Hepatocyte (in vitro differentiated cells): Measurements from ENCODE around the gene TLE6. TPM values are rescaled to one million over a fixed set of nuclear protein-coding genes. Genes with fewer than 3 reads are reported as not detected.

Experiments used
- DNase-seq: peaks from one replicate; pipeline ENCODE4 v3.0.0-alpha.2; 2016; ENCODE audit warnings: low spot score
- H2AFZ ChIP-seq: fragments of 200-600 bp; sonication (generic); 2 replicates; pipeline ENCODE4 v1.6.0; 2016; ENCODE audit warnings: antibody characterized with exemption, mild to moderate bottlenecking
- H3K27ac ChIP-seq: fragments of 200-600 bp; sonication (generic); 2 replicates; pipeline ENCODE4 v1.5.1; 2016; ENCODE audit warnings: mild to moderate bottlenecking
- H3K27me3 ChIP-seq: fragments of 200-600 bp; sonication (generic); 2 replicates; pipeline ENCODE4 v1.6.1; 2016
- H3K36me3 ChIP-seq: fragments of 200-600 bp; sonication (generic); replicated peaks from 2 replicates; pipeline ENCODE4 v1.5.1; 2016; ENCODE audit warnings: low read depth; ENCODE audit not compliant: insufficient read depth
- H3K4me1 ChIP-seq: fragments of 200-600 bp; sonication (generic); 2 replicates; pipeline ENCODE4 v1.5.1; 2016; ENCODE audit warnings: mild to moderate bottlenecking, moderate library complexity; ENCODE audit not compliant: insufficient read depth
- H3K4me2 ChIP-seq: fragments of 200-600 bp; sonication (generic); 2 replicates; pipeline ENCODE4 v1.6.0; 2016
- H3K4me3 ChIP-seq: fragments of 200-600 bp; sonication (generic); 2 replicates; pipeline ENCODE4 v1.5.1; 2016; ENCODE audit warnings: mild to moderate bottlenecking
- H3K79me2 ChIP-seq: fragments of 200-600 bp; sonication (generic); 2 replicates; pipeline ENCODE4 v1.6.0; 2017; ENCODE audit warnings: mild to moderate bottlenecking
- H3K9me2 ChIP-seq: fragments of 200-600 bp; sonication (generic); replicated peaks from 2 replicates; pipeline ENCODE4 v1.6.0; 2017; ENCODE audit warnings: mild to moderate bottlenecking; ENCODE audit not compliant: insufficient read depth
- H3K9me3 ChIP-seq: fragments of 200-600 bp; sonication (generic); 2 replicates; pipeline ENCODE4 v1.5.1; 2016; ENCODE audit warnings: low read depth, mild to moderate bottlenecking
- H4K20me1 ChIP-seq: fragments of 200-600 bp; sonication (generic); 2 replicates; pipeline ENCODE4 v1.6.0; 2016; ENCODE audit warnings: mild to moderate bottlenecking; ENCODE audit not compliant: insufficient read depth, poor library complexity, severe bottlenecking
- EZH2 ChIP-seq: fragments of 200-600 bp; sonication (generic); IDR thresholded peaks from 2 replicates; pipeline ENCODE4 v1.6.1; 2016; ENCODE audit warnings: antibody characterized with exemption, mild to moderate bottlenecking, borderline replicate concordance
- EZH2phosphoT487 ChIP-seq: fragments of 200-600 bp; sonication (generic); IDR thresholded peaks from one replicate; pipeline ENCODE4 v1.6.1; 2018; ENCODE audit warnings: antibody characterized with exemption, mild to moderate bottlenecking, low read depth, moderate library complexity; ENCODE audit not compliant: unreplicated experiment, severe bottlenecking
- WGBS: methylation state at CpG from one replicate; pipeline ENCODE4 v1.1.6; 2016; ENCODE audit warnings: low lambda C conversion rate; ENCODE audit errors: missing lambda C conversion rate; 5-methylcytosine and 5-hydroxymethylcytosine counted together
- polyA plus RNA-seq: library from polyadenylated mRNA; unstranded; fragments of >200 nt; fragmentation: Nextera tagmentation; extraction: Ambion mirVana; gene quantifications from 2 replicates; pipeline ENCODE4 v1.2.1, GENCODE V29; 2016
- total RNA-seq: library from RNA; depleted of rRNA; stranded (reverse); fragments of >200 nt; gene quantifications from 2 replicates; pipeline ENCODE4 v1.2.3, GENCODE V29; 2014
- TF ChIP-seq, protein P1 (sequence below): fragments of 200-600 bp; sonication (generic); IDR thresholded peaks from 2 replicates; pipeline ENCODE4 v1.5.1; 2016; ENCODE audit warnings: antibody characterized with exemption, mild to moderate bottlenecking; ENCODE audit not compliant: poor library complexity

The TLE6 gene
- total and polyA plus RNA-seq, 2 experiments from 2014 or later: 1.2 to 4.7 TPM

- Histone ChIP-seq H3K27ac (no peak overlapping the region), H3K4me1 (no peaks in the 10 kb centered on the region), H3K36me3 (no peaks in the 10 kb centered on the region), H3K4me3 (no peak overlapping the region), H3K27me3 (no peaks in the 10 kb centered on the region), H3K9me3 (no peaks in the 10 kb centered on the region), H3K9me2 (no peaks in the 10 kb centered on the region), H3K79me2 (no peaks in the 10 kb centered on the region), H2AFZ (no peak overlapping the region), H4K20me1 (no peaks in the 10 kb centered on the region), H3K4me2 (no peak overlapping the region)
- DNase-seq: no peak
- TF ChIP-seq, protein P1, sequence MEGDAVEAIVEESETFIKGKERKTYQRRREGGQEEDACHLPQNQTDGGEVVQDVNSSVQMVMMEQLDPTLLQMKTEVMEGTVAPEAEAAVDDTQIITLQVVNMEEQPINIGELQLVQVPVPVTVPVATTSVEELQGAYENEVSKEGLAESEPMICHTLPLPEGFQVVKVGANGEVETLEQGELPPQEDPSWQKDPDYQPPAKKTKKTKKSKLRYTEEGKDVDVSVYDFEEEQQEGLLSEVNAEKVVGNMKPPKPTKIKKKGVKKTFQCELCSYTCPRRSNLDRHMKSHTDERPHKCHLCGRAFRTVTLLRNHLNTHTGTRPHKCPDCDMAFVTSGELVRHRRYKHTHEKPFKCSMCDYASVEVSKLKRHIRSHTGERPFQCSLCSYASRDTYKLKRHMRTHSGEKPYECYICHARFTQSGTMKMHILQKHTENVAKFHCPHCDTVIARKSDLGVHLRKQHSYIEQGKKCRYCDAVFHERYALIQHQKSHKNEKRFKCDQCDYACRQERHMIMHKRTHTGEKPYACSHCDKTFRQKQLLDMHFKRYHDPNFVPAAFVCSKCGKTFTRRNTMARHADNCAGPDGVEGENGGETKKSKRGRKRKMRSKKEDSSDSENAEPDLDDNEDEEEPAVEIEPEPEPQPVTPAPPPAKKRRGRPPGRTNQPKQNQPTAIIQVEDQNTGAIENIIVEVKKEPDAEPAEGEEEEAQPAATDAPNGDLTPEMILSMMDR: no peak
- TF ChIP-seq EZH2 (no peak), EZH2phosphoT487 (no peak)
- WGBS: 97% methylated on average over 6 of the region's 6 CpGs
These were observed 24.0 kb downstream of the TLE6 start for GRCh38 chr19:3001235-3001800.

- no peaks in the 10 kb centered on the region for H3K36me3 ChIP-seq
- H3K4me3 ChIP-seq: no peak overlapping the region
- 82% methylated on average over 7 of the region's 7 CpGs for WGBS
- no peak overlapping the region for H3K27ac ChIP-seq
- no peaks in the 10 kb centered on the region for H3K9me2 ChIP-seq
- H3K4me1 ChIP-seq: no peaks in the 10 kb centered on the region
- no peak for DNase-seq
- no peaks in the 10 kb centered on the region for H3K27me3 ChIP-seq
- H4K20me1 ChIP-seq: no peaks in the 10 kb centered on the region
- no peak overlapping the region for H2AFZ ChIP-seq
- TF ChIP-seq, protein P1: no peak
- no peak for TF ChIP-seq EZH2phosphoT487
- no peak for TF ChIP-seq EZH2
- no peaks in the 10 kb centered on the region for H3K9me3 ChIP-seq
- H3K79me2 ChIP-seq: no peaks in the 10 kb centered on the region
- no peak overlapping the region for H3K4me2 ChIP-seq
These were observed 25.7 kb downstream of the TLE6 start for GRCh38 chr19:3003046-3003445.

DNA sequence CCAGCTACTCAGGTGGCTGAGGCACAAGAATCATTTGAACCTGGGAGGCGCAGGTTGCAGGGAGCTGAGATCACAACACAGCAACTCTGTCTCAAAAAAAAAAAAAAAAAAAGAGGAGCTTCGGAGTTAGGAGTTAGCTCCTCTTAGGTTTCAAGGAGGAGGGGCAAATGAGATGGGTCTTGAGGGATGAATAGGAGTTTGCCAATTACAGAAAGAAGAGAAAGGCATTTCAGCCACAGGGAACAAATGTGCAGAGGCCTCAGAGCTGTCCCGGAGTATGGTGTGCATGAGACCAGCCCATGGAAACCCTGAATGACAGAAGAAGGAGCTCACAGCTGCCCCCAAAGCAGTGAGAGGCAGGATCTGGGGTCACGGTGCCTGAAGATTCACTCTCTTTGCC, 27.2 kb downstream of the TLE6 start:
- Histone ChIP-seq H3K9me3 (no peaks in the 10 kb centered on the region), H3K36me3 (no peaks in the 10 kb centered on the region), H3K4me1 (no peaks in the 10 kb centered on the region), H3K9me2 (no peaks in the 10 kb centered on the region), H4K20me1 (no peaks in the 10 kb centered on the region), H3K27me3 (no peaks in the 10 kb centered on the region), H3K79me2 (no peaks in the 10 kb centered on the region), H2AFZ (no peak overlapping the region), H3K27ac (no peak overlapping the region), H3K4me3 (no peak overlapping the region), H3K4me2 (no peak overlapping the region)
- no peak for DNase-seq
- TF ChIP-seq EZH2 (no peak), EZH2phosphoT487 (no peak)
- TF ChIP-seq, protein P1: no peak
- WGBS: 85% methylated on average over 4 of the region's 4 CpGs

DNA sequence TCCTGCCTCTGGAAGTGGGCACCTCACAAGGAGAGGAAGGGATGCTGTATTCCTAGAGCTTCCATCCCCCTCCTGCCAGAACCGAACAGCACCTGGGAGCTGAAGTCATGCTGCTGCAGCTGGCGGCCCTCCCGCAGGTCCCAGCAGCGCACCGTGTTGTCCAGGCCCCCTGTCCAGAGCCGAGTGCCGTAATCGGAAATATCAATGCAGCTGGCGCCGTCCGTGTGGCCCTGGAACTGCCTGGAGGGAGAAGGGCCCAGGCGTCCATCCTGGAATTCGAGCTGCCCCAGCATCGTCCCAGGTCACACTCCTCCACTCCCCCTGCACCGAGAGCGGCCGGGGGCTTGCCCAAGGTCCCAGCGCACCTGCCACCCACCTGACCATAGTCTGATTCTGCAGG, 28.0 kb downstream of the TLE6 start:
- Histone ChIP-seq H3K36me3 (no peaks in the 10 kb centered on the region), H4K20me1 (no peaks in the 10 kb centered on the region), H3K79me2 (no peaks in the 10 kb centered on the region), H3K4me3 (no peak overlapping the region), H3K9me2 (no peaks in the 10 kb centered on the region), H3K9me3 (no peaks in the 10 kb centered on the region), H3K27me3 (no peaks in the 10 kb centered on the region), H3K4me2 (no peak overlapping the region), H3K27ac (no peak overlapping the region), H3K4me1 (no peaks in the 10 kb centered on the region), H2AFZ (no peak overlapping the region)
- TF ChIP-seq EZH2phosphoT487 (no peak), EZH2 (no peak)
- TF ChIP-seq, protein P1: no peak
- WGBS: 91% methylated on average over 18 of the region's 18 CpGs
- DNase-seq: no peak
